GM12801 (cell line): Measurements from ENCODE around the gene IL5RA.

Experiments used
- CTCF ChIP-seq: IDR thresholded peaks from one replicate; pipeline ENCODE4 v1.5.1; 2011; ENCODE audit warnings: control low read depth; ENCODE audit not compliant: insufficient read length; ENCODE audit errors: extremely low read depth

The IL5RA gene

DNA sequence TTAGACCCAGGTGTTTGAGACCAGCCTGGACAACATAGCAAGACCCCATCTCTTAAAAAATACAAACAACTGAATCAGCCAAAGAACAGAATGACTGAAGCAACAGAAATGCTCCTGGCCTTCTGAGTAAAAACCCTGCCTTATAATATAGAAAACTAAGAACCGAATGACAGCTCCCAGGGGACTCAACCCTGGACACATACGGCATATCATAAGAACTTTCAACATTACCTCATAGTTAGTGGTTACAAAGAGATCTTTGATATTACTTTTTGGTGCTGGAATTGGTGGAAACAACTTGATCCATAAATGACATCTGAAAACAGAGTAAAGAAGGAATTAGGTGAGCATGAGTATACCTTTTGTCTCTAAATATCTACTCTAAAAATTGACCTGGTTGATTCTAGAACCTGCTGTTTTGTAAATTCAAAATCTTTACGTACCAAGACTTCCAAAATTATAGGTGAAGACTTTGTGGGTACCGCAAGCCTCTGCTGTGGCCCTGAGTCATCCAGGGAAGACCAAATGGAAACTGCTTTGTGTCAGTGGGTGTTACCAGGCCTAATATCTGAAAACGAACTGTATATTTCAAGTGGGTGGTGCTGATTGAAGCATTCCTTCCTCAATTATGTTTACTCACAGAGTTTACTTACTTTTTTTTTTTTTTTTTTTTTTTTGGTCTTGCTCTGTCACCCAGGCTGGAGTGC lies 35.5 kb downstream of the IL5RA start:
- no peak for TF ChIP-seq CTCF

DNA sequence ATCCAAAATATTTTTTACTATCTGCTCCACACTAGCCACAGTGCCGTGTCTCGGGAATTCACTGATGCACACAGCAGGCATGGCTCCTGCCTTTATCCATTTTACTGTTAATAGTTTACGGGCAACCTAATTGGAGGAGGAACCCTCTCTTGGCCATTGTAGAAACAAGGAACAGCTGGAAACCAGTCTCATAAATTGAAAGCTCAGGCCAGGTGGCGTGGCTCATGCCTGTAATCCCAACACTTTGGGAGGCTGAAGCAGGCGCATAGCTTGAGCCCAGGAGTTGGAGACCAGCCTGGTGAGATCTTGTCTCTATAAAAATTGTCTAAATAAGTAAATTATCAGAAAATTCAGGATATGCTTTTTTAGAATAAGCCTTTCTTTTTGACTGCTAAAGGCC lies 39.0 kb downstream of the IL5RA start:
- TF ChIP-seq CTCF = no peak

DNA sequence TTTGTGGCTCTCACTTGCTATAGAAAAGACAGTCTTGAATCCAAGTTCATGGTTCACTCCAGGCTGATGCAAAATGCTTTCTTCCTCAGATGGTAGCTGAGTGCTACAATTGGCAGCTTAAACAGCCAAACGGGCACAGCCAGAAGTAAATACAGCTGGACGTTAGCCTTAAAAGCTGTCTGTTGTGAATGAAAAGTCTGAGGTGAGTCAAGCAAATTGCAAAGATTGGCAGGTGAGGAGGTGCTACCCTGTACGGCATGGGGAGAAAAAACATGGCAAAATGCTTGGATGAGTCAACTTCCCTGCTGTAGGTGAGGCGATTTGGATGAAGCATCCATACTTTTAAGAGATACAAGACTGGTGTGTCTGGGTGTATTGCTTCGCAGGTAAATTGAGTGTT lies 40.5 kb downstream of the IL5RA start:
- no peak for TF ChIP-seq CTCF

- TF ChIP-seq CTCF = no peak
Observed at GRCh38 chr3:3068358-3068881, 41.8 kb downstream of the IL5RA start.

GRCh38 chr3:3066910-3067309 lies 43.3 kb downstream of the IL5RA start:
- TF ChIP-seq CTCF = no peak

DNA sequence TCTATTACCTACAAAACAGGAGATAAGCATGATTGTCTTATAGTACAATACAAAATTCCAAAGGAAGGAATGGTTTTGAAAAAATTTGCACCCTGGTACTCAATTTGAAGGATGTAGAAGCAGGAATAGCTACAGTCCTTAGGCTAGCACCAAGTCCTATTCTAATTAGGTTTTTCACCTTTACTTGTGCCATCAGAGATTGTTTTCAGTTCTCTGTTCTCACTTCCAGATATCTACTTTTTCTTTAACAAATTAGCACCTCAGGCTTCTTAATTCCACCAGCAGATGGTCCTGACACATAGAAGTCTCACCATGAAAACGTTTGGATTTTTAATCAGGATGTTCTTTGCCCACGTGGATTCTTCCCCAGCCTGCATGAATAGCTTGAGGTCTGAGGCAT lies 43.8 kb downstream of the IL5RA start:
- no peak for TF ChIP-seq CTCF

DNA sequence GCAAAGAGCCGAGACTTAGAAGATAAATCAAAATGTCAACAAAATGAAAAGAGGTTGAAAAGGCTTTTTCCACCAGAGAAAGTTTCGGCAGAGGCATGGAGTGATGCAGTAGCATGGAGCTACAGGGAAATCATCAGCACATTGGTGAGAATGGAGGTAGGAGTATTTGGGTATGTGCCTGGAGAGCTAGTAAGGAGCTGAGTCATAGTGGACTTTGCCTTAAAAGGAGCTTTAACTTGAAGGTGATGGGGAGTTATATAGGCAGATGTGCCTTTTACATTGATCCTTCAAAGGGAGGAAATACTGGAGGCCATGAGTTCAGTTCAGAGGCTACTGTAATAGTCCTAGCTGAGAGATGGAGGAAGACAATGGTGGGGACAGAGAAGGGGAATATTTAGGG lies 44.3 kb downstream of the IL5RA start:
- no peak for TF ChIP-seq CTCF
